Lung (tissue), 12 donors: ENCODE data around the gene LSAMP. TPM values are rescaled to one million over a fixed set of nuclear protein-coding genes. Genes with fewer than 3 reads are reported as not detected.

Source experiments
- ATAC-seq: fragments of 200-7000 bp; cut with Tn5 transposase; one replicate; pipeline ENCODE4 v1.9.1; 2020; ENCODE audit warnings: moderate number of reproducible peaks; ENCODE audit not compliant: insufficient read depth, low FRiP score
- DNase-seq, 3 donors: peaks; one replicate each; pipeline ENCODE4 v3.0.0-alpha.2; 2013 to 2017
- H3K27ac ChIP-seq, 2 donors: one replicate each; pipeline ENCODE4 v1.5.1; 2013; ENCODE audit warnings: mild to moderate bottlenecking in 2 of 2, moderate library complexity in 2 of 2, control low read depth in 1 of 2, inconsistent platforms in 1 of 2, low read depth in 1 of 2, low read length in 1 of 2
- H3K27me3 ChIP-seq, 3 donors: one replicate each; pipeline ENCODE4 v1.5.1; 2013; ENCODE audit warnings: low read length in 2 of 3; ENCODE audit not compliant: control insufficient read depth in 3 of 3, insufficient read depth in 3 of 3
- H3K36me3 ChIP-seq, 4 donors: one replicate each; pipeline ENCODE4 v1.5.1; 2013; ENCODE audit warnings: low read length in 4 of 4, mild to moderate bottlenecking in 1 of 4, moderate library complexity in 1 of 4; ENCODE audit not compliant: control insufficient read depth in 4 of 4, insufficient read depth in 4 of 4
- H3K4me1 ChIP-seq, 5 donors: one replicate each; pipeline ENCODE4 v1.5.1; 2013; ENCODE audit warnings: low read length in 5 of 5, mild to moderate bottlenecking in 2 of 5, moderate library complexity in 1 of 5; ENCODE audit not compliant: control insufficient read depth in 5 of 5, insufficient read depth in 5 of 5
- H3K4me3 ChIP-seq: one replicate; pipeline ENCODE4 v1.5.1; 2013; ENCODE audit warnings: mild to moderate bottlenecking, control low read depth, moderate library complexity
- H3K9ac ChIP-seq, 2 donors: one replicate each; pipeline ENCODE4 v1.5.1; 2013; ENCODE audit warnings: low read length in 2 of 2, control low read depth in 1 of 2; ENCODE audit not compliant: insufficient read depth in 1 of 2
- H3K9me3 ChIP-seq, 4 donors: one replicate each; pipeline ENCODE4 v1.5.1; 2013; ENCODE audit warnings: low read length in 3 of 4, mild to moderate bottlenecking in 1 of 4, moderate library complexity in 1 of 4; ENCODE audit not compliant: control insufficient read depth in 4 of 4, insufficient read depth in 3 of 4
- WGBS, 2 donors: extraction: QIAGEN DNeasy Blood & Tissue Kit; methylation state at CpG; one replicate each; pipeline ENCODE4 v1.1.7; 2013; 5-methylcytosine and 5-hydroxymethylcytosine counted together
- polyA plus RNA-seq, 2 donors: library from polyadenylated mRNA; stranded (reverse); fragments of 200-250 nt; gene quantifications; one replicate each; pipeline ENCODE4 v1.2.1, GENCODE V29; 2013
- total RNA-seq, 2 donors: library from RNA; depleted of rRNA in 1 of 2; stranded (reverse); fragments of >200 nt in 1 of 2; gene quantifications; one replicate each; pipeline ENCODE4 v1.2.1, GENCODE V29; 2014 to 2021
- TF ChIP-seq, protein P1 (sequence below): IDR thresholded peaks from 2 replicates; pipeline ENCODE4 v1.5.1; 2012; ENCODE audit warnings: mild to moderate bottlenecking; ENCODE audit errors: control extremely low read depth, extremely low read depth
- donor health status: control.
- donor health status: control.
- donor health status: Bipolar disorder and iron deficiency.
- donor health status: healthy.
- donor health status: DM: yes; HTN: yes; CAD: no.

LSAMP gene
- total and polyA plus RNA-seq, 4 donors, result 1.6 to 21.9 (median 9.5) TPM

DNA sequence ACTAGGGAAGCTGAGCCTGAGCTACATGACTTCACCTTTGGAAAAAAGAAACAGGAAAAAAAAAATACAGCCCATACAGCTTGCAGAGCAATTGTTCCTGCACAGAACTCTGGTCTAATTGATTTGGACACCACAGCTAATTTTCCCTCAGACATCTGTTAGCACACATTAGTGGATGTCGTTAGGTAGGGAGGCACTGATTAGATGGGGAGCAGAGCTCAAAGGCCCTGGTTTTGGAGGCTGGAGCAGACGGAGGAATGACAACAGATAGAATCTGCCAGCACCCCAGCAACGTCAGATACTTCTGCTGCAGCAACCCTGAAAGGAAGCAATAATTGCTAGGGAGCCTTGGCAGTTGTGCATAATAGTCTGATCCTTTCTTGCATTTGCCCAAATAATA, 398.9 kb downstream of the LSAMP start:
- no peaks in the 10 kb centered on the region for H3K27me3 ChIP-seq
- WGBS, 2 donors, result 58 to 76% methylated on average over 3 of the region's 3 CpGs
- TF ChIP-seq, protein P1, sequence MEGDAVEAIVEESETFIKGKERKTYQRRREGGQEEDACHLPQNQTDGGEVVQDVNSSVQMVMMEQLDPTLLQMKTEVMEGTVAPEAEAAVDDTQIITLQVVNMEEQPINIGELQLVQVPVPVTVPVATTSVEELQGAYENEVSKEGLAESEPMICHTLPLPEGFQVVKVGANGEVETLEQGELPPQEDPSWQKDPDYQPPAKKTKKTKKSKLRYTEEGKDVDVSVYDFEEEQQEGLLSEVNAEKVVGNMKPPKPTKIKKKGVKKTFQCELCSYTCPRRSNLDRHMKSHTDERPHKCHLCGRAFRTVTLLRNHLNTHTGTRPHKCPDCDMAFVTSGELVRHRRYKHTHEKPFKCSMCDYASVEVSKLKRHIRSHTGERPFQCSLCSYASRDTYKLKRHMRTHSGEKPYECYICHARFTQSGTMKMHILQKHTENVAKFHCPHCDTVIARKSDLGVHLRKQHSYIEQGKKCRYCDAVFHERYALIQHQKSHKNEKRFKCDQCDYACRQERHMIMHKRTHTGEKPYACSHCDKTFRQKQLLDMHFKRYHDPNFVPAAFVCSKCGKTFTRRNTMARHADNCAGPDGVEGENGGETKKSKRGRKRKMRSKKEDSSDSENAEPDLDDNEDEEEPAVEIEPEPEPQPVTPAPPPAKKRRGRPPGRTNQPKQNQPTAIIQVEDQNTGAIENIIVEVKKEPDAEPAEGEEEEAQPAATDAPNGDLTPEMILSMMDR, result no peak
- no peak for ATAC-seq
- no peak overlapping the region for H3K4me3 ChIP-seq
- no peak for DNase-seq
- no peaks in the 10 kb centered on the region for H3K9me3 ChIP-seq
- no peak overlapping the region for H3K9ac ChIP-seq
- no peaks in the 10 kb centered on the region for H3K36me3 ChIP-seq
- no peak overlapping the region for H3K27ac ChIP-seq
- H3K4me1 ChIP-seq, result peaks cover 0 to 29% (median 0%) of the 10 kb centered on the region in 5 donors

DNA sequence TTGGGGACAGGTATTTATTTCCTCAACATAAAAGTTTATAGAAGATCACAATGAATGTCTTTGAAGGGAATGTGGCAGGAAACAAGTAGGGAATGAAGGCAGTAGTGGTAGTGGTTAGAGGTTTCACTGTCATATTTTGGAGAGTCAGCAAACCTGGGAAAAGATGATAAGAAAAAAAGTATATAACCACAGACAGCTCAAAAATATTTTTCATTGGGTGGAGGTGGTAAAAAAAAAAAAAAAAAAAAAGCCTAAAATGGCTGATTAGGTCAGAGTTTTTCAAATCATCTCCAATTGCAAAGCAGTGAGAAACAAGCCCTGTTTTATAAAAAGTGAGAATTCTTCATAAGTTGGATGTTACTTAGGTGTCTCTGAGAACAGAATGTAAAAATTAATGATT, 400.0 kb downstream of the LSAMP start:
- Histone ChIP-seq H3K9me3 (no peaks in the 10 kb centered on the region), H3K4me1 (peaks cover 0 to 26% (median 0%) of the 10 kb centered on the region in 5 donors), H3K9ac (no peak overlapping the region), H3K27me3 (no peaks in the 10 kb centered on the region), H3K4me3 (no peak overlapping the region), H3K27ac (no peak overlapping the region), H3K36me3 (no peaks in the 10 kb centered on the region)
- DNase-seq, result no peak
- ATAC-seq, result no peak
- TF ChIP-seq, protein P1, result no peak

DNA sequence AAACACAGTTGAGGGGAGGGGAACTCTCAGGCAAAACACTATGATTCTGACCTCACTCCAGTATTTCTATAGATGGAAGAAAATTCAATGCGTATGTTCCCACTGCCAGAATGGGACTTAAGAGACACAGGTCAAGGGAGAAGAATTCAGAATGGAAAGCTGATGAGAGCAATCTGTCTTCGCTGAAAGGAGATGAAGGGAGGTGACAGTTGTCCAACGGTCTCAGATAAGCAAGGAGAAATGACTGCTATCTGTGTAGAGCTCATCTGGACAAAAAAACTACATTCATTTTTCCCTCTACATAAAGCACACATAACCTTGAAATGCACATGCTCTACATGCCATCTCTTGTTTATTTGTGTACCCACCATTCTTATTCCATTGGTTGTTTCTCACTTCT, 405.1 kb downstream of the LSAMP start:
- H3K9ac ChIP-seq, result no peak overlapping the region
- WGBS, 2 donors, result 82 to 90% methylated on average over 3 of the region's 3 CpGs
- ATAC-seq (no peak), DNase-seq (no peak)
- H3K9me3 ChIP-seq, result no peaks in the 10 kb centered on the region
- no peaks in the 10 kb centered on the region for H3K4me1 ChIP-seq
- no peaks in the 10 kb centered on the region for H3K27me3 ChIP-seq
- H3K27ac ChIP-seq, result no peak overlapping the region
- H3K4me3 ChIP-seq, result no peak overlapping the region
- no peaks in the 10 kb centered on the region for H3K36me3 ChIP-seq
- TF ChIP-seq, protein P1, result no peak

DNA sequence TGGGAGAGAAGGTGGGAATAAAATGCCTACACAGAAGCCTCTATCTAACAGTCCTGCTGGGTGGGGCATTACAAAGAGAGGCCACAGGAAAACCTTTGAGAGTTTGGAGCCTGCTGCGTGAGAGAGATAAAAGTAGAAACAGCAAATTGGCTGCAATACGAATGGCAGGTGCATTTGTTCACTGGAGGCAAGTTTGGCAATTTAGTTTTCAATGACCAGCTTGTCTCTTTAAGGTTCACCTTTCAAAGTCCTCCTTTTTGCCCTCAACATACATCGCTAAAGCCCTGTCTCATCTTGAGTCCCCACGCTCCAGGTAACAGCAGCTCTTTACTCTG, 405.7 kb downstream of the LSAMP start:
- no peak overlapping the region for H3K4me3 ChIP-seq
- no peak overlapping the region for H3K9ac ChIP-seq
- TF ChIP-seq, protein P1, result no peak
- H3K27me3 ChIP-seq, result no peaks in the 10 kb centered on the region
- no peaks in the 10 kb centered on the region for H3K9me3 ChIP-seq
- H3K27ac ChIP-seq, result no peak overlapping the region
- no peak for ATAC-seq
- WGBS, 2 donors, result 74 to 91% methylated on average over 4 of the region's 4 CpGs
- H3K4me1 ChIP-seq, result no peaks in the 10 kb centered on the region
- no peak for DNase-seq
- no peaks in the 10 kb centered on the region for H3K36me3 ChIP-seq
